Hypothalamus (tissue), 51 donors: ENCODE results near the gene SRD5A1.
A peak's percentile ranks its signal among the peaks of the same experiment; 100 is the strongest.

Experiments used
- DNase-seq, 51 donors: peaks; one replicate each; lab custom pipeline; 2025; lab: John Stamatoyannopoulos, UW

SRD5A1 gene, protein sequence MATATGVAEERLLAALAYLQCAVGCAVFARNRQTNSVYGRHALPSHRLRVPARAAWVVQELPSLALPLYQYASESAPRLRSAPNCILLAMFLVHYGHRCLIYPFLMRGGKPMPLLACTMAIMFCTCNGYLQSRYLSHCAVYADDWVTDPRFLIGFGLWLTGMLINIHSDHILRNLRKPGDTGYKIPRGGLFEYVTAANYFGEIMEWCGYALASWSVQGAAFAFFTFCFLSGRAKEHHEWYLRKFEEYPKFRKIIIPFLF

GRCh38 chr5:6632888-6633468 lies at the start of gene SRD5A1, which contains the start of gene NSUN2:
SRD5A1 (plus strand) TSS chr5:6633440; CDS start chr5:6633577, 137 bp downstream.
NSUN2 (minus strand) TSS chr5:6633044; CDS start chr5:6632979, 65 bp downstream.
- peak; percentile 68 to 99 (median 91) for DNase-seq

- DNase-seq: no peak
Observed at GRCh38 chr5:6584101-6584645, 49.1 kb upstream of the SRD5A1 start.

GRCh38 chr5:6584727-6585126 lies 48.5 kb upstream of the SRD5A1 start:
- DNase-seq: no peak

DNA sequence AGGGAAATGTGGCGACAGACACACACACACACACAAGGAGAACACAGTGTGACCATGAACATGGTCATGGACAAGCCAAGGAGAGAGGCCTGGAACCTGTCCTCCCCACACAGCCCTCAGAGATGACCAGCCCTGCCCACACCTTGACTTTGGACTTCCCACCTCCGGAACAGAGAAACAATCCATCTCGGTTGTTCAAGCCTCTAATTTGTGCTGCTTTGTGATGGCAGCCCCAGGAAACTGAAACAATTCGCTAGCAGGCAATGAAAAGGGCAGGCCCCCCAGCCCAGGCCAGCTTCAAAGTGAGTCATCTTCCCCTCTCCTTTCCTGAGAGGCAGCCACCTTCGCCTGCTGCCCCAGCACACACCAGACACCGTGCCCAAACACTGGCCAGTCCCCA lies 48.1 kb upstream of the SRD5A1 start:
- DNase-seq: no peak

DNA sequence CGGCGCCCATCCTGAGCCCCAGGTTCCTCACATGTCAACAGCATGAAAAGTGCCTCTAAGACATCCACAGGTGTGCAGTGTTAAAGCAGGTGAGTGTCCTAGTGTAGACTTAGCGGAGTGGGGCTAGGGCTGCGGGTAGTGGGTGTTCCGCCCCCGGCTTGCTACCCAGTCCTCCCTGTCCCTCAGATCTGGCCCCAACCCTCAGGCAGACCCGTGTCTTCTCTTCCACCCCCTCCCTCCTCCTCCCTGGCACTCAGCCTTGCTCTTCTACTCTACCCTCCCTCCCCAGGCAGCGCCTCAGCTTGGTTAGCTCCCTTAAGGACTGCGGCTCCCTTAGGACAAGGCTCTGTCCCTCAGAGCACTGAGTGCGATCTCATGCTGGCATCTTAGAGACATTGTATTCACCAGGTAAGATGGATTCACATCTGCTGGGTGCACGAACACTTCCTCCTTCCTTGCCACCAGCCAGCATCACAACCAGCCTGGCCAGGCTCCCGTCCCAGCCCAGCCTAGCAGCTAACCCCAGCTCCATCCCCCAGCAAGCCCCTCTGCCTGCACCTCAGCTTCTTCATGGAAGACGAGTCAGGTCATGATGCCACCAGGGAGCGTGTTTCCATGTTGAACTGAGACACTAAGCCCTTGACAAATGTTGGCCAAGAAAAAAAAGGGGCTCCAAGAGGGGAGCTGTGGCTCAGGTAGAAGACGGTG lies 47.1 kb upstream of the SRD5A1 start:
- no peak for DNase-seq

- DNase-seq: no peak
Observed at GRCh38 chr5:6586647-6587042, 46.6 kb upstream of the SRD5A1 start.

DNA sequence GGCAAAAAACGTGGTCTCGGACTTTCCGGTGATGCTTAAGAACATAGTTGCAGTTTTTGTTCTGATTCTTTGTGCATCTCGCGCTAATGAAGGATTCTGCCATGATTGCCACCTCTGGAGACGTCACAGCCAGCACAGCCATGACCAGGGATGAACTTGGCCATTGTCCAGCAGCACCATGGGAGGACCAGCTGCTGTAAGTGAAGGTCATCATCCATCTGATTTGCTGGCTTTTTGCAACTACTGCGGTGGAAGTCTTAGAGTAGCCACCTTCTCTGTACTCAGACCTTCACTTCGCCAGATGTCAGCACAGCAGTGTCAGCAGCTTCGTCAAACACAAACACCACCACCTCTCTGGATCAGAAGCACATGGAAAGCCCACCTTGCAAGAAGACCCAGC lies 46.1 kb upstream of the SRD5A1 start:
- no peak for DNase-seq

DNA sequence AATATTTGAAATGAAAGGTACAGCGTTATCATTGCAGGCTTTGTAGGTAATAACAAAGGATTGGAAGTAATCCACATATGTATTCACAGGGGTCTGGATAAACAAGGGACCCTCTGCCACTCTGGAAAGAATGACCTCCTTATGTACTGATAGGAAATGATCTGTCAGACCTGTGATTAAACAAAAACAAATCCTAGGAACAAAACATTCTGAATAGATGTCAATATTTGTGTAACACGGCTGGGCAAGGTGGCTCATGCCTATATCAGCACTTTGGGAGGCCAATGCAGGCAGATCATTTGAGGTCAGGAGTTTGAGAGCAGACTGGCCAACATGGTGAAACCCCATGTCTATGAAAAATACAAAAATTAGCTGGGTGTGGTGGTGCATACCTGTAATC lies 42.7 kb upstream of the SRD5A1 start:
- no peak for DNase-seq

DNA sequence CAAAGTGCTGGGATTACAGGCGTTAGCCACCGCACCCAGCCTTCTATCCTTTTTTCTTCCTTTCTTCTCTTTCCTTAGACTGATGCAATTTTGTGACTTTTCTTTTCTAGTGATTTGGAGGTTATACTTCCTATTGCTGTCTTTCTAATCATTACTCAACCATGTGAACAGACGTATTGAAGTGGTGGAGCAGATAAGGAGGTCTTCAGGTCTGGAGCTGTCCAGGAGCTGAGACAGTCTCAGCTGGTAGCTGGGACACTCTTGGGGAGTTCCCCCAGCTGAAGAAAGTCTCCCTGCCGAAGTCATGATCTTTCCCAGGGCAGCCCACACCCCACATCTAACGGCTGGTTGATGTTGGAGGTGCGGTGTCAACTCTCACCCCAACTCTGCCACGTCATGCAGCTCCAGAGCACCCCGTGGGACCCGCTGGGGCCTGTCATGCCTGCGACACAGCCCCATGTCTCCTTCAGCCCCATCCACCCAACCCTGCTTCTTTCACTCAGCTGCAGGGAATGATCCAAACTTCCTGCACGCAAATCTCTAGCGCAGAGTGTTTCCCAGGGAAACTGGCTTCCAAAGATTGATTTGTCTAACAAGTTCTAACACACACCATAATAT lies 41.5 kb upstream of the SRD5A1 start:
- DNase-seq: no peak

GRCh38 chr5:6592601-6593000 lies 40.6 kb upstream of the SRD5A1 start:
- DNase-seq: no peak

DNA sequence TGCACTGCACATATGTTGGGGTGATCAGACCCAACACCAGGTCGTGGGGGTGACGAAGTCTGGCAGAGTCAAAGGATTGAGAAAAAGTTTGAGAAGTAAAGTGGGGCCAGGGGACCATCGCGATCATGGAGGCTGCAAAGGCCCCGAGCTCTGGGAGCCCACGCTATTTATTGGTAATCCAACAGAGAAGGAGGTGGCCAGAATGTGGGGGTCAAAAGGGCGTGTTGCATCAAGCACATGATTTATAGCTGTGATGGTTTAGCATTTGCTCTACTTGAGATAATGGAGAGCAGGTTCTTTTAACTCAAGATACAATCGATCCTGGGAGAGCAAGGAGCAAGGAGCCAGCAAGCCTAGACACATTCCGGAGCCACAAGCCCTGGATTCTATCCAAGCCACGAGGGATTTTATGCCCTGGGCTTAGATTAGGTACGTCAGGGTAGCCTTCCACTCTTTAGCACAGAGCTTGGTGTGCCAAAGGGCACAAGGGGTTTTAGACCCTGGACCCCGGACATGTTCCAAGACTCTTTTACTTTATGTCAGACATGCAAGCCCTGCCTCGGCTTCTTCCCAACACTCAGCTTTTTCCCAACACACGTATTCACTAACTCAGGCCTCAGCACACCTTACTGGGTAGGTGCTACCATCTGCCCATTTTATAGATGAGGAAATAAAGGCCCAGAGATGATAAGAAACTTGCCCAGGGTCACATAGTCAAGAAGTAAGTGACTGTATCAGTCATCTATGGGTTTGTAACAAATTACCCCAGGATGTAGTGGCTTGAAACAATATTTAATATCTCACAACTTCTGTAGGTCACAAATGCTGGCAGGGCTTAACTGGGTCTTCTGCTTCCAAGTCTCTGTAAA lies 39.9 kb upstream of the SRD5A1 start:
- DNase-seq: no peak

- DNase-seq: no peak
Observed at GRCh38 chr5:6594066-6594465, 39.2 kb upstream of the SRD5A1 start.

DNA sequence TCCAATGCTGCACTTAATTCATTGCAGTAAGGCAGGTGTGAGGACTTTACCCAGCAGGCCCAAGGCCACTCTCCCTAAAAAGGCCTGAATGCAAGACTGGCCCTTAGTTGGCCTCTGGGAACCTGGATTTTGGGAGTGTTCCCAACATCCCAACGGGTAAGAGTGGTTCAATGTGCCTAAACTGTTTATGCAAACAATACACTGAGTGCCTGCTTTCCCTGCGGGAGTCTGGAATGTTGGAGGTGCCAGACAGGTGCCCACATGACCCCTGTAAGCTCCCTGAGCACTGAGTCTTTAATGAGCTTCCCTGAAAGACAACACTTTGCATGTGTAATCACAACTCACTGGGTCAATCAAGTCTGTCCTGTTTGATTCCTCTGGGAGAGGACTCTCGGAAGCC lies 37.8 kb upstream of the SRD5A1 start:
- DNase-seq: no peak

DNA sequence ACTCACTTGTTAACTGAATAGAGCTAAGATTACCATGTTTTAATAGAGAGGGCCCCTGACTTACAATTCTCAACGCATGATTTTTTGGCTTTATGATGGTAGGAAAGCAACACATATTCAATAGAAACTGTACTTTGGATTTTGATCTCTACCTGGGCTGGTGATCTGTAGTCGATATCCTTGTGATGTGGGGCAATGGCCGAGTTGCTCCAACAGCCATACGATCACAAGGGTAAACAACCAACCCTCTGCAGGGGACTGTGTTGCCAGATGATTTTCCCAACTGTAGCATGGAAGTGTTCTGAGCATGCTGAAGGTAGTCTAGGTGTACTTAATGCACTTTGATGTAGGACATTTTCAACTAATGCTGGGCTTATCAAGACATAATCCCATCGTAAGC lies 36.9 kb upstream of the SRD5A1 start:
- DNase-seq: no peak

GRCh38 chr5:6597557-6597956 lies 35.7 kb upstream of the SRD5A1 start:
- DNase-seq: no peak

DNA sequence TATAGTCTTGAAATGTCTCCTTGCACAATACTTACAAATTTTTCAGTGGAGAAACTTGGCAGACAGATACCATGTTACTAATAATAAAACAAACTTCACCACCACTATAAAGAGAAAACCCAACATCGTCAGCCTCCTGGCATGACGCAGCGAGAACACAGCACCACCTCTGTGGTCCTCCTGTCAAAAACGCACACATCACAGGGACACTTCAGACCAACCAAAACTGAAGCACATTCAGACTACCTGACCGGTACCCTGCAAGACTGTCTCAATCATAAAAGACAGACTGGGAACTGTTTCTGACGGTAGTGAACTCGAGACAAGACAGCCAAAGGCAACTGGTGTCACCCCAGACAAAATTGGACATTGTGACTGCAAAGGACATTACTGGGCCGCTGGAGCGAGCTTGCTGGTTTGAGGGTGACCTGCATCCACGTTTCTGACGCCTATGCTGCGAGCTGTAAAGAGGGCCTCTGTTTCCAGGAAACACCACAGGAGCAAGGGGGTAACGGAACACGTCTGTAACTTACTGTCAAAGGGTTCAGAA lies 34.8 kb upstream of the SRD5A1 start:
- DNase-seq: no peak

DNA sequence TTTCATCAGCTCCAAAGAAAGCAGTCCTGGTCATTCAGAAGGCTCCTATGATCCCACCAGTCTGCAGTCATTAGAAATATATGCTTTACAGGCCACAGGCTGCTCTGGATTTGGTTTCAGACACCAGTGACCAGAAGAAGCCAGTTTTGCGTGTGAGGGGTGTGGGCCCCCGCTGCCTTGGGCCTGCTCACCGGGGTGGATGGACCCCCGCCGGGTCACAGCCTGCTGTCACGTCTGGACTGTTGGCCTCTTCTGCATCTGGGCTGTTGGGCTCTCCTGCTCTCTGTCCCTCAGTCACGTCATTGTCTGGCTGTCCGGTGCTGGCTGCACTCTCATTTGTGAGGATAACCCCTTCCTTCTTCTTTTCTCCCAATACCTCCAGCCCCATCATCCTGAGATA lies 33.5 kb upstream of the SRD5A1 start:
- no peak for DNase-seq

DNA sequence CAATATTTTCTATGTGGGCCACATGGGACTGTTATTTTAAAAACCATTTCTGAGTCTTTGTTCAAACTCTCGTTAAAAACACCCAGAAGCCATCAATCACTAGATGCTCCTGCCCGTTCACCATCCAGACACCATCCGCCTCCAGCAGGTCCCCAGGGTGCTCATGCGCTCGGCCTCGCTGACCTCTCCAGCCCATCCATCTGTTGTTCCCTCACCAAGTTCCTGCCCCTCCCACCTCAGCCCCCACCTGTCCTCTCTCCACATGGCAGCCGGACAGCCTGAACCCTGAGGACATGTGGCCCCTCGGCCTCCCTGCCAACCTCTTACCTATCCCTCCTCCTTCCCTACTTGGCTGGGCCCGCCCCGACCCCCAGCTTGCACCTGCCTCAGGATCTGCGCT lies 32.0 kb upstream of the SRD5A1 start:
- DNase-seq: no peak

DNA sequence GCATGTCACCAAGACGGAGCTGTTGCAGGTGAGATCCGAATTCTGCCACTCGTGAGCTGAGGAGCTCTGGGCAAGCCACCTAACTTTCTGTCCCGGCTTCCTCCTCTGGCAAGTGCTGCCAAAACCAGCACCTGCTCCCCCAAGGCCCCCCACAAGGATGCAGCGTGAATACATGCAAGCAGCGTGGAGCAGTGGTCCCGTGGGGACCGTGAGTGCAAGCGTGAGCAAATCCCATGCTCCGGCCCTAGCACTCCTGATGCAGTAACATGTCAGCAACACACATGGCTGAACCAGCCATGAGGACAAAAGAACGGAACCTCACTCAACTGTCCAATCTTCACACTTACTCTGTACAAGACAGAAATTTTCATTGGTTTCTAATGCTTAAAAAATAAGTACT lies 31.4 kb upstream of the SRD5A1 start:
- no peak for DNase-seq

GRCh38 chr5:6602441-6602840 lies 30.8 kb upstream of the SRD5A1 start:
- DNase-seq: no peak
